VCaP (cell line): ENCODE results near the gene ANP32E.
"Not testable (repeated sequence)": the region's sequence is repeated elsewhere in the genome, so short reads cannot be mapped to it uniquely, and the experiment has no call there.

Source experiments
- H3K27ac ChIP-seq: fragments of 450-650 bp; 2 replicates; pipeline ENCODE4 v1.5.1; 2017
- CTCF ChIP-seq: fragments of 450-650 bp; conservative IDR thresholded peaks from 2 replicates; pipeline ENCODE4 v1.5.1; 2017; ENCODE audit warnings: mild to moderate bottlenecking, moderate library complexity

Gene ANP32E

GRCh38 chr1:150224983-150225382 lies 10.9 kb downstream of the ANP32E start:
- no peak for TF ChIP-seq CTCF
- H3K27ac ChIP-seq, result no peak overlapping the region

GRCh38 chr1:150221552-150221951 lies 14.4 kb downstream of the ANP32E start:
- H3K27ac ChIP-seq, result no peak overlapping the region
- TF ChIP-seq CTCF, result peak; percentile 57

- H3K27ac ChIP-seq, result not testable (repeated sequence)
Observed at GRCh38 chr1:150215855-150216254, 20.1 kb downstream of the ANP32E start.

GRCh38 chr1:150214099-150214756 lies 21.7 kb downstream of the ANP32E start:
- H3K27ac ChIP-seq, result not testable (repeated sequence)

- H3K27ac ChIP-seq, result no peak overlapping the region
- TF ChIP-seq CTCF, result no peak
Observed at GRCh38 chr1:150213170-150214098, 22.5 kb downstream of the ANP32E start.

- TF ChIP-seq CTCF, result no peak
Observed at GRCh38 chr1:150212070-150212469, 23.8 kb downstream of the ANP32E start.

GRCh38 chr1:150210706-150211105 lies 25.2 kb downstream of the ANP32E start:
- H3K27ac ChIP-seq, result no peak overlapping the region
- TF ChIP-seq CTCF, result no peak

More at GRCh38 chr1:150212070-150212469, 23.8 kb downstream of the ANP32E start:
- H3K27ac ChIP-seq, result no peak overlapping the region

- TF ChIP-seq CTCF, result no peak
- no peak overlapping the region for H3K27ac ChIP-seq
Observed at GRCh38 chr1:150210091-150210490, 25.8 kb downstream of the ANP32E start.

- H3K27ac ChIP-seq, result not testable (repeated sequence)
Observed at GRCh38 chr1:150208460-150208859, 27.5 kb downstream of the ANP32E start.
